B cell (primary cell): Measurements from ENCODE around the gene MRPS26. TPM values are rescaled to one million over a fixed set of nuclear protein-coding genes. Genes with fewer than 3 reads are reported as not detected.

Experiments
- ATAC-seq: fragments of 200-7000 bp; cut with Tn5 transposase; one replicate; pipeline ENCODE4 v1.10.0; 2021; ENCODE audit warnings: low read depth, mild to moderate bottlenecking, moderate number of reproducible peaks, moderate library complexity
- CTCF ChIA-PET: fragments of 350-600 bp; sonication (Branson Sonifier 250); formaldehyde crosslinking; loops from one replicate; lab custom pipeline; 2021; ENCODE audit warnings: antibody characterized with exemption, inconsistent platforms; lab: Charles Lee
- POLR2A ChIA-PET: fragments of 350-600 bp; sonication (Branson Sonifier 250); formaldehyde crosslinking; loops from one replicate; lab custom pipeline; 2021; ENCODE audit warnings: antibody characterized with exemption; lab: Charles Lee
- DNase-seq: peaks from one replicate; pipeline ENCODE4 v3.0.0; 2013
- H2AFZ ChIP-seq: 2 replicates; pipeline ENCODE4 v1.6.1; 2012; ENCODE audit warnings: mild to moderate bottlenecking, low read depth, low read length; ENCODE audit not compliant: insufficient read depth, poor library complexity, severe bottlenecking
- H3K27ac ChIP-seq, 2 donors: 1 replicate in 1 of 2; 2 replicates in 1 of 2; pipeline ENCODE4 v1.5.1; 2012 to 2013; ENCODE audit warnings: low read length in 2 of 2, mild to moderate bottlenecking in 2 of 2, moderate library complexity in 1 of 2
- H3K27me3 ChIP-seq, 4 experiments: fragments of 200-600 bp in 1 of 4; sonication (generic) in 1 of 4; replicated peaks in 1 of 4; 1 replicate in 2 of 4; 2 replicates in 2 of 4; pipeline versions ENCODE4 v1.6.1 to v1.7.0; 2013 to 2016; ENCODE audit warnings: low read length in 3 of 4, mild to moderate bottlenecking in 2 of 4, mixed read lengths in 1 of 4, moderate library complexity in 1 of 4; ENCODE audit not compliant: insufficient read depth in 4 of 4, control insufficient read depth in 3 of 4; ENCODE audit errors: control extremely low read depth in 1 of 4
- H3K36me3 ChIP-seq, 2 experiments: replicated peaks in 1 of 2; 1 replicate in 1 of 2; 2 replicates in 1 of 2; pipeline versions ENCODE4 v1.6.1 to v1.7.1; 2013; ENCODE audit warnings: low read length in 1 of 2; ENCODE audit not compliant: insufficient read depth in 2 of 2, control insufficient read depth in 1 of 2; ENCODE audit errors: control extremely low read depth in 1 of 2, extremely low read depth in 1 of 2
- H3K4me1 ChIP-seq, 2 donors: fragments of 200-600 bp in 1 of 2; sonication (generic) in 1 of 2; 1 replicate in 1 of 2; 2 replicates in 1 of 2; pipeline versions ENCODE4 v1.5.1 to v1.6.1; 2013 to 2017; ENCODE audit warnings: low read length in 2 of 2; ENCODE audit not compliant: control insufficient read depth in 2 of 2, insufficient read depth in 2 of 2
- H3K4me2 ChIP-seq: replicated peaks from 2 replicates; pipeline ENCODE3; 2012; ENCODE audit warnings: mild to moderate bottlenecking, low read depth, low read length; ENCODE audit not compliant: poor library complexity, severe bottlenecking
- H3K4me3 ChIP-seq, 5 experiments: fragments of 200-600 bp in 1 of 5; sonication (generic) in 1 of 5; 1 replicate in 3 of 5; 2 replicates in 2 of 5; pipeline versions ENCODE4 v1.5.1 to v1.7.0; 2011 to 2016; ENCODE audit warnings: low read length in 4 of 5, mild to moderate bottlenecking in 4 of 5, low read depth in 2 of 5, control low read depth in 1 of 5, moderate library complexity in 1 of 5; ENCODE audit not compliant: insufficient read depth in 1 of 5; ENCODE audit errors: control extremely low read depth in 1 of 5, extremely low read depth in 1 of 5
- H3K79me2 ChIP-seq: fragments of 200-600 bp; sonication (generic); one replicate; pipeline ENCODE4 v1.6.0; 2016; ENCODE audit warnings: low read length; ENCODE audit not compliant: control insufficient read depth, insufficient read depth
- H3K9ac ChIP-seq: fragments of 200-600 bp; sonication (generic); 2 replicates; pipeline ENCODE4 v1.6.1; 2017; ENCODE audit warnings: mild to moderate bottlenecking, low read length, moderate library complexity
- H3K9me3 ChIP-seq, 3 donors: one replicate each; pipeline versions ENCODE4 v1.6.1 to v1.7.1; 2013; ENCODE audit warnings: low read length in 2 of 3; ENCODE audit not compliant: control insufficient read depth in 2 of 3, insufficient read depth in 1 of 3; ENCODE audit errors: control extremely low read depth in 1 of 3
- H4K20me1 ChIP-seq: 2 replicates; pipeline ENCODE4 v1.6.0; 2012; ENCODE audit warnings: mild to moderate bottlenecking, low read length; ENCODE audit not compliant: insufficient read depth, control insufficient read depth, poor library complexity, severe bottlenecking
- H3K27ac Mint-ChIP-seq: one replicate; pipeline ENCODE4 v1.8.0; 2021; ENCODE audit warnings: mixed read lengths
- H3K27me3 Mint-ChIP-seq: one replicate; pipeline ENCODE4 v1.8.0; 2021; ENCODE audit warnings: mixed read lengths
- H3K4me1 Mint-ChIP-seq: one replicate; pipeline ENCODE4 v1.8.0; 2021; ENCODE audit warnings: mixed read lengths
- H3K4me3 Mint-ChIP-seq: one replicate; pipeline ENCODE4 v1.8.0; 2021; ENCODE audit warnings: mixed read lengths
- H3K9me3 Mint-ChIP-seq: one replicate; pipeline ENCODE4 v1.8.0; 2022; ENCODE audit warnings: mixed read lengths; ENCODE audit not compliant: insufficient read depth
- EZH2 ChIP-seq: IDR thresholded peaks from 2 replicates; pipeline ENCODE4 v1.6.1; 2012; ENCODE audit warnings: borderline replicate concordance, low read depth, mild to moderate bottlenecking, moderate library complexity, low read length; ENCODE audit not compliant: insufficient read depth, poor library complexity, severe bottlenecking
- WGBS: methylation state at CpG from one replicate; pipeline ENCODE4 v1.1.5; 2013; ENCODE audit warnings: missing lambda C conversion rate; ENCODE audit not compliant: insufficient coverage; 5-methylcytosine and 5-hydroxymethylcytosine counted together
- intact Hi-C: fragments of 100-400 bp; cut with micrococcal nuclease; formaldehyde crosslinking; loops from one replicate; pipeline ENCODE4 v1.10.0; 2022
- polyA plus RNA-seq: library from polyadenylated mRNA; depleted of rRNA; stranded (reverse); fragments of >200 nt; gene quantifications from 2 replicates; pipeline ENCODE4 v1.2.3, GENCODE V29; 2012
- total RNA-seq, 2 donors: library from RNA; stranded (reverse); fragments of 120-200 nt in 1 of 2; gene quantifications; 1 replicate in 1 of 2; 2 replicates in 1 of 2; pipeline versions ENCODE4 v1.2.3 to v1.2.4, GENCODE V29; 2013 to 2022

The MRPS26 gene
- total and polyA plus RNA-seq, 2 donors (not counting 1 experiment from before 2014, with no cell fraction given), result 35.9 to 37.5 TPM

- H3K4me2 ChIP-seq, result no peak overlapping the region
- no peaks in the 10 kb centered on the region for H3K9me3 Mint-ChIP-seq
- peaks cover 0 to 7% (median 2%) of the 10 kb centered on the region in 4 experiments for H3K27me3 ChIP-seq
- no peak for ATAC-seq
- H3K79me2 ChIP-seq, result no peaks in the 10 kb centered on the region
- 97% methylated on average over 11 of the region's 13 CpGs for WGBS
- no peak overlapping the region for H3K4me3 ChIP-seq
- no peaks in the 10 kb centered on the region for H3K36me3 ChIP-seq
- intact Hi-C loops, result loop anchor here (2.0 kb wide), 1 partner anchor 20 kb away; no protein-coding TSS in a partner anchor
- H3K4me3 Mint-ChIP-seq, result no peak overlapping the region
- H3K27me3 Mint-ChIP-seq, result peaks cover 9% of the 10 kb centered on the region
- no peak overlapping the region for H3K9ac ChIP-seq
- H3K4me1 Mint-ChIP-seq, result peaks cover 24% of the 10 kb centered on the region
- DNase-seq, result no peak
- H2AFZ ChIP-seq, result no peak overlapping the region
- H3K9me3 ChIP-seq, result no peaks in the 10 kb centered on the region
- no peak overlapping the region for H3K27ac ChIP-seq
- ChIA-PET POLR2A (interaction anchor here (0.6 kb wide), 1 partner anchor 9 kb away, joined by 3 read pairs; no protein-coding TSS in a partner anchor), CTCF (interaction anchor here (0.6 to 1.6 kb wide), 4 partner anchors 18 to 26 kb away, joined by 3 to 8 read pairs (median 3); no protein-coding TSS in a partner anchor)
- peaks cover 18 to 27% of the 10 kb centered on the region in 2 donors for H3K4me1 ChIP-seq
- no peak for TF ChIP-seq EZH2
- no peaks in the 10 kb centered on the region for H4K20me1 ChIP-seq
- no peak overlapping the region for H3K27ac Mint-ChIP-seq
Observed at GRCh38 chr20:3094848-3095629, 49.2 kb downstream of the MRPS26 start.

Other genes starting within 250 kb of the MRPS26 start
- 1.6 and 1.9 TPM in 2 replicates for gene CPXM1, start 245.4 kb upstream of the MRPS26 start, total RNA-seq
- 0.21 and 2.0 TPM in 2 replicates for gene CPXM1, start 245.4 kb upstream of the MRPS26 start, polyA plus RNA-seq
- not detected in 2 replicates for gene C20orf141, start 231.1 kb upstream of the MRPS26 start, total RNA-seq
- gene C20orf141, start 231.1 kb upstream of the MRPS26 start, polyA plus RNA-seq, result not detected in 2 replicates
- not detected in 2 replicates for gene TMEM239, start 229.7 kb upstream of the MRPS26 start, total RNA-seq
- gene TMEM239, start 229.7 kb upstream of the MRPS26 start, polyA plus RNA-seq, result not detected in 2 replicates
- gene PCED1A, start 205.4 kb upstream of the MRPS26 start, total RNA-seq, result 83.5 and 96.8 TPM in 2 replicates
- 147 and 176 TPM in 2 replicates for gene PCED1A, start 205.4 kb upstream of the MRPS26 start, polyA plus RNA-seq
- gene VPS16, start 205.3 kb upstream of the MRPS26 start, total RNA-seq, result 59.5 and 63.0 TPM in 2 replicates
- gene VPS16, start 205.3 kb upstream of the MRPS26 start, polyA plus RNA-seq, result 68.2 and 74.5 TPM in 2 replicates
- gene PTPRA, start 172.6 kb upstream of the MRPS26 start, total RNA-seq, result 64.2 and 70.0 TPM in 2 replicates
- gene PTPRA, start 172.6 kb upstream of the MRPS26 start, polyA plus RNA-seq, result 32.1 and 39.6 TPM in 2 replicates
- gene GNRH2, start 2.4 kb upstream of the MRPS26 start, total RNA-seq, result 2.5 and 2.7 TPM in 2 replicates
- gene GNRH2, start 2.4 kb upstream of the MRPS26 start, polyA plus RNA-seq, result not detected in 2 replicates
- gene OXT, start 25.6 kb downstream of the MRPS26 start, total RNA-seq, result 1.4 and 1.7 TPM in 2 replicates
- 1.0 TPM in 1 of 2 replicates, not detected in the other for gene OXT, start 25.6 kb downstream of the MRPS26 start, polyA plus RNA-seq
- gene AVP, start 38.7 kb downstream of the MRPS26 start, total RNA-seq, result 4.5 and 7.0 TPM in 2 replicates
- not detected in 2 replicates for gene AVP, start 38.7 kb downstream of the MRPS26 start, polyA plus RNA-seq
- 19.3 and 20.3 TPM in 2 replicates for gene FASTKD5, start 113.8 kb downstream of the MRPS26 start, total RNA-seq
- gene FASTKD5, start 113.8 kb downstream of the MRPS26 start, polyA plus RNA-seq, result 12.2 and 24.4 TPM in 2 replicates
- gene UBOX5, start 113.8 kb downstream of the MRPS26 start, total RNA-seq, result 9.2 and 10.2 TPM in 2 replicates
- gene UBOX5, start 113.8 kb downstream of the MRPS26 start, polyA plus RNA-seq, result 4.1 and 6.6 TPM in 2 replicates
- 5.1 and 6.4 TPM in 2 replicates for gene LZTS3, start 127.5 kb downstream of the MRPS26 start, total RNA-seq
- gene LZTS3, start 127.5 kb downstream of the MRPS26 start, polyA plus RNA-seq, result 2.3 and 12.7 TPM in 2 replicates
- 51.9 and 55.5 TPM in 2 replicates for gene DDRGK1, start 158.6 kb downstream of the MRPS26 start, total RNA-seq
- gene DDRGK1, start 158.6 kb downstream of the MRPS26 start, polyA plus RNA-seq, result 35.6 and 41.7 TPM in 2 replicates
- gene ITPA, start 163.4 kb downstream of the MRPS26 start, total RNA-seq, result 55.5 TPM in 2 replicates
- 51.9 and 65.6 TPM in 2 replicates for gene ITPA, start 163.4 kb downstream of the MRPS26 start, polyA plus RNA-seq
- 1.6 and 2.7 TPM in 2 replicates for gene SLC4A11, start 193.1 kb downstream of the MRPS26 start, total RNA-seq
- gene SLC4A11, start 193.1 kb downstream of the MRPS26 start, polyA plus RNA-seq, result 0.79 and 0.85 TPM in 2 replicates